Sigmoid colon (tissue), 7 donors: ENCODE data around the gene SPDYE16. TPM values are rescaled to one million over a fixed set of nuclear protein-coding genes. Genes with fewer than 3 reads are reported as not detected.
"Not testable (repeated sequence)": the region's sequence is repeated elsewhere in the genome, so short reads cannot be mapped to it uniquely, and the experiment has no call there.

Experiments used
- DNase-seq: peaks from one replicate; pipeline ENCODE4 v3.0.0-alpha.2; 2019
- H3K27ac ChIP-seq, 4 donors: fragments of 200-600 bp; sonication (generic); one replicate each; pipeline ENCODE4 v1.5.1; 2016 to 2019; ENCODE audit warnings: mild to moderate bottlenecking in 1 of 4
- H3K27me3 ChIP-seq, 3 donors: fragments of 200-600 bp; sonication (generic); one replicate each; pipeline ENCODE4 v1.5.1; 2019; ENCODE audit warnings: mild to moderate bottlenecking in 1 of 3
- H3K36me3 ChIP-seq, 4 donors: fragments of 200-600 bp; sonication (generic); one replicate each; pipeline ENCODE4 v1.5.1; 2016 to 2019
- H3K4me1 ChIP-seq, 4 donors: fragments of 200-600 bp; sonication (generic); one replicate each; pipeline ENCODE4 v1.5.1; 2017 to 2019
- H3K4me3 ChIP-seq, 4 donors: fragments of 200-600 bp; sonication (generic); one replicate each; pipeline ENCODE4 v1.5.1; 2017 to 2019; ENCODE audit warnings: mild to moderate bottlenecking in 2 of 4, moderate library complexity in 1 of 4
- H3K9me3 ChIP-seq, 4 donors: fragments of 200-600 bp in 3 of 4; sonication (generic) in 3 of 4; one replicate each; pipeline versions ENCODE4 v1.5.1 to v1.6.1; 2013 to 2019
- CTCF ChIP-seq, 4 experiments: fragments of 450-650 bp in 3 of 4; fragments of 200-600 bp in 1 of 4; IDR thresholded peaks; one replicate each; pipeline ENCODE4 v1.5.1; 2016 to 2019; ENCODE audit warnings: antibody characterized with exemption in 4 of 4, mild to moderate bottlenecking in 3 of 4, moderate library complexity in 2 of 4
- EP300 ChIP-seq, 4 donors: sonication (generic); formaldehyde crosslinking; IDR thresholded peaks; one replicate each; pipeline ENCODE4 v1.6.1; 2017; ENCODE audit warnings: antibody characterized with exemption in 4 of 4
- POLR2A ChIP-seq, 2 donors: fragments of 450-650 bp; IDR thresholded peaks; one replicate each; pipeline ENCODE4 v1.6.1; 2016; ENCODE audit warnings: antibody characterized with exemption in 2 of 2, mild to moderate bottlenecking in 2 of 2, moderate library complexity in 2 of 2
- POLR2AphosphoS5 ChIP-seq, 4 donors: sonication (generic); formaldehyde crosslinking; IDR thresholded peaks; one replicate each; pipeline ENCODE4 v1.6.1; 2017; ENCODE audit warnings: antibody characterized with exemption in 4 of 4
- WGBS, 2 donors: extraction: QIAGEN DNeasy Blood & Tissue Kit; methylation state at CpG; one replicate each; pipeline ENCODE4 v1.1.7; 2013; 5-methylcytosine and 5-hydroxymethylcytosine counted together
- intact Hi-C: fragments of 100-400 bp; cut with DNase I; formaldehyde crosslinking; loops from one replicate; pipeline ENCODE4 v1.15.1; 2023
- polyA plus RNA-seq, 3 donors: library from polyadenylated mRNA; stranded (reverse); fragments of 200-250 nt; gene quantifications; one replicate each; pipeline ENCODE4 v1.2.3, GENCODE V29; 2013
- total RNA-seq, 4 donors: library from RNA; depleted of rRNA; stranded (reverse); fragments of >200 nt; gene quantifications; one replicate each; pipeline ENCODE4 v1.1.0, GENCODE V29; 2016
- donor health status: healthy with polysubstance abuse.
- donor health status: Bipolar disorder and iron deficiency.
- donor health status: healthy.

Gene SPDYE16
- total and polyA plus RNA-seq, 7 donors: 0.06 to 2.5 (median 0.38) TPM; not detected in 3

- WGBS, 2 donors: 58 to 59% methylated on average over 20 of the region's 20 CpGs
- TF ChIP-seq CTCF (IDR thresholded peaks at IDR 0.05) (no peak), POLR2AphosphoS5 (IDR thresholded peaks at IDR 0.05) (no peak), EP300 (IDR thresholded peaks at IDR 0.05) (no peak), POLR2A (IDR thresholded peaks at IDR 0.05) (no peak)
- no peak within 1 kb of the TSS for H3K27ac ChIP-seq
- DNase-seq: peak; percentile 63
- intact Hi-C loops: loop anchor here (10.0 kb wide), 1 partner anchor 485 kb away; no protein-coding TSS in a partner anchor
- H3K9me3 ChIP-seq: no peaks in the 10 kb centered on the region
- H3K27me3 ChIP-seq: no peaks in the 10 kb centered on the region
- H3K4me1 ChIP-seq: peaks cover 0 to 7% (median 3%) of the 10 kb centered on the region in 4 donors
- peaks cover 0 to 10% (median 5%) of the 10 kb centered on the region in 4 donors for H3K36me3 ChIP-seq
- H3K4me3 ChIP-seq: no peak within 1 kb of the TSS
These were observed 32.9 kb downstream of the SPDYE16 start, which contains the start of gene UPK3B for GRCh38 chr7:76509931-76510877. Gene UPK3B (plus strand): TSS chr7:76510552. CDS start chr7:76510653, 101 bp downstream.

DNA sequence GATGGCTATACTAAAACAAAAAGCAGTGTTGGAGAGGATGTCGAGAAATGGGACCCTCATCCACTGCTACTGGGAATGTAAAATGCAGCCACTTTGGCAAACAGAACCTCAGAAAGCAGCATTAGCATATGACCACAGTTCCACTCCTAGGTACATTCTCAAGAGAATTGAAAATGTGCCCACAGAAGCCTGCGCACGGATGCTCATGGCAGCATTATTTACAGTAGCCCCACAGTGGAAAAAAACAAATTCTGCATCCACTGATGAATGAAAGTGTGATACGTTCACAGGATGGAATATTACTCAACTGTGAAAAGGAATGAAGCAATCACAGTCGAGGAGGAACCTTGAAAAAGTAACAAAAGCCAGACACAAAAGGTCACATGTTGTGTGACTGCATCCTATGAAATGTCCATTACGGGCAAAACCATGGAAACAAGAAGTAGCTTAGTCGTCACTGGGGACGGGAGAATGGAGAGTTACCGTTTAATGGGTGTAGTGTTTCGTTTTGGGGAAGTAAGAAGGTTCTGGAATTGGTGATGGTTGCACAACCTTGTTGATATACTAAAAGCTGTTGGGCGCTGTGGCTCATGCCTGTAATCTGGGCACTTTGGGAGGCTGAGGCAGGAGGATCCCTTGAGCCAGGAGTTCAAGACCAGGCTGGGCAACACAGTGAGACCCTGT is 35.2 kb downstream of the SPDYE16 start:
- Histone ChIP-seq H3K4me3 (no peak overlapping the region), H3K9me3 (no peaks in the 10 kb centered on the region), H3K4me1 (peaks cover 0 to 7% (median 3%) of the 10 kb centered on the region in 4 donors), H3K36me3 (peaks cover 0 to 18% (median 9%) of the 10 kb centered on the region in 4 donors), H3K27me3 (no peaks in the 10 kb centered on the region), H3K27ac (no peak overlapping the region)
- TF ChIP-seq CTCF (IDR thresholded peaks at IDR 0.05) (no peak), POLR2AphosphoS5 (IDR thresholded peaks at IDR 0.05) (no peak), POLR2A (IDR thresholded peaks at IDR 0.05) (no peak), EP300 (IDR thresholded peaks at IDR 0.05) (no peak)
- intact Hi-C loops: loop anchor here (10.0 kb wide), 1 partner anchor 487 kb away; no protein-coding TSS in a partner anchor
- 82 to 87% methylated on average over 11 of the region's 11 CpGs for WGBS, 2 donors
- DNase-seq: no peak

GRCh38 chr7:76506643-76507042 is 36.5 kb downstream of the SPDYE16 start:
- H3K27me3 ChIP-seq, H3K4me3 ChIP-seq, H3K27ac ChIP-seq, H3K9me3 ChIP-seq, DNase-seq, H3K4me1 ChIP-seq: not testable (repeated sequence)
- H3K36me3 ChIP-seq: peaks cover 0 to 22% (median 9%) of the 10 kb centered on the region in 4 donors
- WGBS, 2 donors: 97 to 98% methylated on average over 8 of the region's 8 CpGs
- intact Hi-C loops: loop anchor here (10.0 kb wide), 1 partner anchor 488 kb away; no protein-coding TSS in a partner anchor

- TF ChIP-seq EP300 (IDR thresholded peaks at IDR 0.05): no peak
- no peak for TF ChIP-seq POLR2A (IDR thresholded peaks at IDR 0.05)
- no peak for TF ChIP-seq POLR2AphosphoS5 (IDR thresholded peaks at IDR 0.05)
- no peak for TF ChIP-seq CTCF (IDR thresholded peaks at IDR 0.05)
- peaks cover 0 to 23% (median 9%) of the 10 kb centered on the region in 4 donors for H3K36me3 ChIP-seq
- no peaks in the 10 kb centered on the region for H3K9me3 ChIP-seq
- H3K4me3 ChIP-seq: no peak overlapping the region
- H3K4me1 ChIP-seq: peaks cover 0 to 7% (median 3%) of the 10 kb centered on the region in 4 donors
- no peak overlapping the region for H3K27ac ChIP-seq
- 81 to 82% methylated on average over 5 of the region's 5 CpGs for WGBS, 2 donors
- H3K27me3 ChIP-seq: no peaks in the 10 kb centered on the region
- DNase-seq: no peak
- intact Hi-C loops: loop anchor here (10.0 kb wide), 1 partner anchor 489 kb away; no protein-coding TSS in a partner anchor
These were observed 37.0 kb downstream of the SPDYE16 start for GRCh38 chr7:76506081-76506440.
